ENCODE results near the gene HDAC7. TPM values are rescaled to one million over a fixed set of nuclear protein-coding genes. Genes with fewer than 3 reads are reported as not detected.

HDAC7 gene
- total and polyA plus RNA-seq, 5 experiments from 2014 or later: 10.2 to 165 (median 30.5) TPM

Other genes with a start within 250 kb of the HDAC7 start
- 10 to 100 TPM; 41.5 to 41.8 TPM for gene RPAP3, start 113.9 kb downstream of the HDAC7 start, total RNA-seq
- gene RPAP3, start 113.9 kb downstream of the HDAC7 start, polyA plus RNA-seq: 10 to 100 TPM; 34.6 to 38.7 (median 36.0) TPM
- gene ENDOU, start 94.4 kb downstream of the HDAC7 start, total RNA-seq: not detected
- gene ENDOU, start 94.4 kb downstream of the HDAC7 start, polyA plus RNA-seq: not detected
- gene RAPGEF3, start 61.0 kb downstream of the HDAC7 start, total RNA-seq: under 1 TPM; 0.63 to 0.65 TPM
- under 1 TPM; 0.08 to 0.27 (median 0.12) TPM for gene RAPGEF3, start 61.0 kb downstream of the HDAC7 start, polyA plus RNA-seq
- 10 to 100 TPM; 11.5 to 12.8 TPM for gene SLC48A1, start 46.7 kb downstream of the HDAC7 start, total RNA-seq
- 10 to 100 TPM in 1 of 3 donors, 1 to 10 TPM in 2; 9.4 to 11.6 (median 9.7) TPM for gene SLC48A1, start 46.7 kb downstream of the HDAC7 start, polyA plus RNA-seq
- under 1 TPM; 0.49 to 0.73 TPM for gene VDR, start 85.1 kb upstream of the HDAC7 start, total RNA-seq
- not detected for gene VDR, start 85.1 kb upstream of the HDAC7 start, polyA plus RNA-seq
- 10 to 100 TPM; 31.4 to 35.9 TPM for gene TMEM106C, start 143.7 kb upstream of the HDAC7 start, total RNA-seq
- gene TMEM106C, start 143.7 kb upstream of the HDAC7 start, polyA plus RNA-seq: 10 to 100 TPM; 37.0 to 52.8 (median 51.4) TPM
- gene COL2A1, start 184.6 kb upstream of the HDAC7 start, total RNA-seq: under 1 TPM in 1 of 2 experiments, not detected in 1; 0.52 TPM
- not detected for gene COL2A1, start 184.6 kb upstream of the HDAC7 start, polyA plus RNA-seq